CD4-positive, alpha-beta T cell treated with Interleukin-6 for 4 hours (primary cell): ENCODE measurements around the gene NEK1.

Experiments
- DNase-seq: peaks from one replicate; pipeline ENCODE4 v3.0.0-alpha.2; 2020; ENCODE audit warnings: mixed read lengths

Gene NEK1

GRCh38 chr4:169611991-169612870, at the start of gene NEK1:
Gene NEK1, minus strand, starts transcription at chr4:169612583. Its CDS starts 9,953 bp downstream, at chr4:169602630.
- DNase-seq, result peak; percentile 92

- no peak for DNase-seq
These were observed 49.4 kb upstream of the NEK1 start for GRCh38 chr4:169661761-169662160.

GRCh38 chr4:169660929-169661328, 48.5 kb upstream of the NEK1 start:
- no peak for DNase-seq

GRCh38 chr4:169659716-169660670, 47.6 kb upstream of the NEK1 start:
- DNase-seq, result peak; percentile 67

GRCh38 chr4:169658975-169659715, 46.8 kb upstream of the NEK1 start:
- DNase-seq, result no peak

GRCh38 chr4:169658196-169658595, 45.8 kb upstream of the NEK1 start:
- DNase-seq, result no peak

- no peak for DNase-seq
These were observed 45.2 kb upstream of the NEK1 start for GRCh38 chr4:169657470-169658107.

- no peak for DNase-seq
These were observed 43.0 kb upstream of the NEK1 start for GRCh38 chr4:169655401-169655800.

GRCh38 chr4:169652535-169652934, 40.2 kb upstream of the NEK1 start:
- no peak for DNase-seq

- DNase-seq, result no peak
These were observed 38.0 kb upstream of the NEK1 start for GRCh38 chr4:169650227-169650936.

- DNase-seq, result no peak
These were observed 37.3 kb upstream of the NEK1 start for GRCh38 chr4:169649545-169650226.

GRCh38 chr4:169645627-169646026, 33.2 kb upstream of the NEK1 start:
- DNase-seq, result no peak

GRCh38 chr4:169644802-169645201, 32.4 kb upstream of the NEK1 start:
- DNase-seq, result no peak

- no peak for DNase-seq
These were observed 28.0 kb upstream of the NEK1 start for GRCh38 chr4:169640261-169640870.

- DNase-seq, result no peak
These were observed 22.6 kb upstream of the NEK1 start for GRCh38 chr4:169634975-169635374.

GRCh38 chr4:169632896-169633295, 20.5 kb upstream of the NEK1 start:
- no peak for DNase-seq

GRCh38 chr4:169630069-169630468, 17.7 kb upstream of the NEK1 start:
- no peak for DNase-seq

GRCh38 chr4:169628579-169628978, 16.2 kb upstream of the NEK1 start:
- no peak for DNase-seq

GRCh38 chr4:169627307-169627706, 14.9 kb upstream of the NEK1 start:
- no peak for DNase-seq
